ENCODE data around the gene PDCD5. TPM values are rescaled to one million over a fixed set of nuclear protein-coding genes. Genes with fewer than 3 reads are reported as not detected.
"Not testable (repeated sequence)": the region's sequence is repeated elsewhere in the genome, so short reads cannot be mapped to it uniquely, and the experiment has no call there.

The PDCD5 gene
- total and polyA plus RNA-seq, 7 donors, result 70.3 to 216 (median 143) TPM

- intact Hi-C loops (cut with DNase I), result loop anchor here (2.0 to 10.0 kb wide), 5 partner anchors 96 to 1229 kb away; partner anchors contain the start of genes ANKRD27 and RGS9BP
- peaks cover 0 to 16% (median 12%) of the 10 kb centered on the region in 4 donors for H3K4me1 ChIP-seq
- H3K27me3 ChIP-seq, result no peaks in the 10 kb centered on the region
- TF ChIP-seq CTCF (IDR thresholded peaks at IDR 0.05), result no peak
- peaks cover 0 to 39% (median 0%) of the 10 kb centered on the region in 4 donors for H3K36me3 ChIP-seq
- DNase-seq, result no peak
- H3K27ac ChIP-seq, result peak overlapping the region; percentile 86 to 94 (median 90)
- no peaks in the 10 kb centered on the region for H3K9me3 ChIP-seq
- peak overlapping the region; percentile 72 to 82 (median 77) for H3K4me3 ChIP-seq
- WGBS, 2 donors, result 2 to 3% methylated on average over 27 of the region's 27 CpGs
Measured at GRCh38 chr19:32581705-32582179, 752 bp downstream of the PDCD5 start.

DNA sequence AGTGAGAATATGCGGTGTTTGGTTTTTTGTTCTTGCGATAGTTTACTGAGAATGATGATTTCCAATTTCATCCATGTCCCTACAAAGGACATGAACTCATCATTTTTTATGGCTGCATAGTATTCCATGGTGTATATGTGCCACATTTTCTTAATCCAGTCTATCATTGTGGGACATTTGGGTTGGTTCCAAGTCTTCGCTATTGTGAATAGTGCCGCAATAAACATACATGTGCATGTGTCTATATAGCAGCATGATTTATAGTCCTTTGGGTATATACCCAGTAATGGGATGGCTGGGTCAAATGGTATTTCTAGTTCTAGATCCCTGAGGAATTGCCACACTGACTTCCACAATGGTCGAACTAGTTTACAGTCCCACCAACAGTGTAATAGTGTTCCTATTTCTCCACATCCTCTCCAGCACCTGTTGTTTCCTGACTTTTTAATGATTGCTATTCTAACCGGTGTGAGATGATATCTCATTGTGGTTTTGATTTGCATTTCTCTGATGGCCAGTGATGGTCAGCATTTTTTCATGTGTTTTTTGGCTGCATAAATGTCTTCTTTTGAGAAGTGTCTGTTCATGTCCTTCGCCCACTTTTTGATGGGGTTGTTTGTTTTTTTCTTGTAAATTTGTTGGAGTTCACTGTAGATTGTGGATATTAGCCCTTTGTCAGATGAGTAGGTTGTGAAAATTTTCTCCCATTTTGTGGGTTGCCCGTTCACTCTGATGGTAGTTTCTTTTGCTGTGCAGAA is 6.9 kb downstream of the PDCD5 start:
- H3K27me3 ChIP-seq, H3K9me3 ChIP-seq, H3K4me3 ChIP-seq, H3K4me1 ChIP-seq, DNase-seq, H3K27ac ChIP-seq: not testable (repeated sequence)
- intact Hi-C loops (cut with DNase I), result loop anchor here (10.0 kb wide), 1 partner anchor 623 kb away; no protein-coding TSS in a partner anchor
- WGBS, 2 donors, result 93% methylated on average over 5 to 6 of the region's 8 CpGs
- peaks cover 0 to 44% (median 0%) of the 10 kb centered on the region in 4 donors for H3K36me3 ChIP-seq

DNA sequence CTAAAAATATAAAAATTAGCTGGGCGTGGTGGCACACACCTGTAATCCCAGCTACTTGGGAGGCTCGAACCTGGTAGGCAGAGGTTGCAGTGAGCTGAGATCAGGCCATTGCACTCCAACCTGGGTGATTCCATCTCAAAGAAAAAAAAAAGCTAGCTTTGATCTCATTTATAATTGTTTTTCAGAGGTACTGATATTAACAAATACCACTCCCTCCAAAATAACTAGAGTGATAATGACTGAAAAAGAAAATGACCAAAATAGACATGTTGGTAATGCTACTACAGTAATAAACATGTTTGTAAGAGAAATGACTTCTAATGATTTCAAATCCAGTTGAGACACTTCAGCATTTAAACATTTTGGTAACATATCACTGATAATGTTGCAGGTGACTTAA is 13.0 kb downstream of the PDCD5 start:
- H3K27me3 ChIP-seq, result no peaks in the 10 kb centered on the region
- no peak for TF ChIP-seq POLR2A (IDR thresholded peaks at IDR 0.05)
- no peak for TF ChIP-seq POLR2AphosphoS5 (IDR thresholded peaks at IDR 0.05)
- TF ChIP-seq EP300 (IDR thresholded peaks at IDR 0.05), result no peak
- no peak for TF ChIP-seq CTCF (IDR thresholded peaks at IDR 0.05)
- DNase-seq, result no peak
- no peak overlapping the region for H3K4me3 ChIP-seq
- intact Hi-C loops (cut with DNase I), result no loop called here
- peaks cover 19 to 58% (median 39%) of the 10 kb centered on the region in 4 donors for H3K36me3 ChIP-seq
- H3K9me3 ChIP-seq, result no peaks in the 10 kb centered on the region
- H3K4me1 ChIP-seq, result no peaks in the 10 kb centered on the region
- H3K27ac ChIP-seq, result no peak overlapping the region
- WGBS, 2 donors, result 92 to 93% methylated on average over 2 of the region's 2 CpGs

DNA sequence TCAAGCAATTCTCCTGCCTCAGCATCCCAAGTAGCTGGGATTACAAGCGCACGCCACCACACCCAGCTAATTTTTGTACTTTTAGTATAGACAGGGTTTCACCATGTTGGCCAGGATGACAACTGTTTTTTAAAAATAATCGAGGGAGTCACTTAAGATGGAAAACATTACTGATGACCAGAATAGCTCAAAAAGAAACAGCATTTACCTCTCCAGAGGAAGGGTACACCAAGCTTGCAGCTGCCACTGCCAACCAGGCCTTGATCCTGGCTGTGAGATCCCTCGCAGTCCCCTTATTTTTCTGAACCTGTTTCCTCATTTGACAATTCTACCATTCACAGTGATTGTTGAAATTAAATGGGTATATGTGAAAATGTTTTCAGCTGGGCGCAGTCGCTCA is 14.5 kb downstream of the PDCD5 start:
- no peak for TF ChIP-seq CTCF (IDR thresholded peaks at IDR 0.05)
- no peak for TF ChIP-seq EP300 (IDR thresholded peaks at IDR 0.05)
- Histone ChIP-seq H3K27ac (no peak overlapping the region), H3K27me3 (no peaks in the 10 kb centered on the region), H3K36me3 (peaks cover 19 to 66% (median 41%) of the 10 kb centered on the region in 4 donors), H3K4me1 (no peaks in the 10 kb centered on the region), H3K9me3 (no peaks in the 10 kb centered on the region), H3K4me3 (no peak overlapping the region)
- DNase-seq, result no peak
- intact Hi-C loops (cut with DNase I), result no loop called here
- WGBS, 2 donors, result 96 to 98% methylated on average over 6 of the region's 6 CpGs

DNA sequence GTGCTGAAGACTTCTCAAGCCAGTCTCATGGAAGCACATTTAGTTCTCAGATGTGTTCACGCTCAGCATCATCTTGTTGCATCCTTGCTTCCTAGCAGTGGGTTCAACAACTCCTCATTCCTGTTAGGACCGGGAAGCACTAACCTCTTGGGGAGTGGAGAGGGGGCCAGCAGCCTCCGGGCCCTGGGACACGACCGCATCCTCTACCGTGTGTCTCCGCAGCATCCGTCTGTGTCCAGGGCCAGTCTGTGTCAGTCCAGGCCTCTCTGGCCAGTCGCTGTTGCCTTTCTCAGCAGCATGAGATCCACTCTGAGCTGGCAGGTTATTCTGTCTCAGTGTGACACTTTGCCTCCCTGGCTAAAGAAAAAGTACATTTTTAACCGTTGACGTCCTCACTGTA is 17.0 kb downstream of the PDCD5 start:
- Histone ChIP-seq H3K4me1 (no peaks in the 10 kb centered on the region), H3K9me3 (no peaks in the 10 kb centered on the region), H3K36me3 (peaks cover 24 to 91% (median 45%) of the 10 kb centered on the region in 4 donors), H3K27me3 (no peaks in the 10 kb centered on the region), H3K27ac (no peak overlapping the region), H3K4me3 (no peak overlapping the region)
- intact Hi-C loops (cut with DNase I), result no loop called here
- 94 to 96% methylated on average over 11 of the region's 11 CpGs for WGBS, 2 donors
- no peak for TF ChIP-seq POLR2A (IDR thresholded peaks at IDR 0.05)
- TF ChIP-seq EP300 (IDR thresholded peaks at IDR 0.05), result no peak
- TF ChIP-seq CTCF (IDR thresholded peaks at IDR 0.05), result no peak
- no peak for TF ChIP-seq POLR2AphosphoS5 (IDR thresholded peaks at IDR 0.05)
- DNase-seq, result no peak

Data from sigmoid colon (tissue), 7 donors.